ENCODE data around the gene AKAP8L. TPM values are rescaled to one million over a fixed set of nuclear protein-coding genes. Genes with fewer than 3 reads are reported as not detected.

AKAP8L gene
- total and polyA plus RNA-seq, 4 donors, result 16.4 to 67.1 (median 42.9) TPM

DNA sequence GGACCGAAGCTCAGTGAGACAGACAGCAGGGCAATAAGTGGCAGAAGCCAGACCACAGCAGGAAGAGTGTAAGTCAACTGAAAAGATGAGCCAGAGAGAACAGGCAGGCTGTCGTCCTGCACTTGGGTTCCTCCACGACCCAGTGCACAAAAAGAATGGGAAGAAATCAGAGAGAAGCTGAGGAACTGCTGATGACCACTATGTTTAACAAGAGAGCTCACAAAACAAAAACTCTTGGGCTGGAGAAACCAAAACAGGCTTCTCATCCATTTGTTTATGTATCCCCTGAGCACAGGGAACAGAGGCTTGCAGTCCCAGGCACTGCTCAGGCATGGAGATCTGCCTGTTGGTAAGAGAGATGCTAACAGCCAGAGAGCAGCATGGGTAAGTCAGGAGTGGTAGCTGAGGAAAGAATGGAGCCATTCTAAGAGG is 14.0 kb downstream of the AKAP8L start:
- H3K9me3 ChIP-seq (ENCODE audit: control insufficient read depth in 4 of 4, low read length in 3 of 4), result no peaks in the 10 kb centered on the region
- no peaks in the 10 kb centered on the region for H3K27me3 ChIP-seq (ENCODE audit: control insufficient read depth in 4 of 4, insufficient read depth in 4 of 4, low read length in 3 of 4)
- H3K36me3 ChIP-seq (ENCODE audit: control insufficient read depth in 4 of 4, insufficient read depth in 3 of 4, low read depth in 1 of 4, low read length in 3 of 4), result peaks cover 13 to 47% (median 28%) of the 10 kb centered on the region in 4 donors
- WGBS, result 69% methylated on average over 3 of the region's 3 CpGs
- H3K9ac ChIP-seq (ENCODE audit: low read depth in 1 of 2, low read length in 2 of 2), result no peak overlapping the region
- TF ChIP-seq EGR1 (IDR thresholded peaks at IDR 0.05; ENCODE audit: low read depth in 2 of 2), result no peak
- no peak for TF ChIP-seq FOXA2 (IDR thresholded peaks at IDR 0.05)
- no peak for TF ChIP-seq SP1 (IDR thresholded peaks at IDR 0.05)
- TF ChIP-seq FOXA1 (IDR thresholded peaks at IDR 0.05), result no peak
- TF ChIP-seq, protein P1, sequence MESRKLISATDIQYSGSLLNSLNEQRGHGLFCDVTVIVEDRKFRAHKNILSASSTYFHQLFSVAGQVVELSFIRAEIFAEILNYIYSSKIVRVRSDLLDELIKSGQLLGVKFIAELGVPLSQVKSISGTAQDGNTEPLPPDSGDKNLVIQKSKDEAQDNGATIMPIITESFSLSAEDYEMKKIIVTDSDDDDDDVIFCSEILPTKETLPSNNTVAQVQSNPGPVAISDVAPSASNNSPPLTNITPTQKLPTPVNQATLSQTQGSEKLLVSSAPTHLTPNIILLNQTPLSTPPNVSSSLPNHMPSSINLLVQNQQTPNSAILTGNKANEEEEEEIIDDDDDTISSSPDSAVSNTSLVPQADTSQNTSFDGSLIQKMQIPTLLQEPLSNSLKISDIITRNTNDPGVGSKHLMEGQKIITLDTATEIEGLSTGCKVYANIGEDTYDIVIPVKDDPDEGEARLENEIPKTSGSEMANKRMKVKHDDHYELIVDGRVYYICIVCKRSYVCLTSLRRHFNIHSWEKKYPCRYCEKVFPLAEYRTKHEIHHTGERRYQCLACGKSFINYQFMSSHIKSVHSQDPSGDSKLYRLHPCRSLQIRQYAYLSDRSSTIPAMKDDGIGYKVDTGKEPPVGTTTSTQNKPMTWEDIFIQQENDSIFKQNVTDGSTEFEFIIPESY (IDR thresholded peaks at IDR 0.05), result no peak
- TF ChIP-seq JUND (IDR thresholded peaks at IDR 0.05), result no peak
- no peak for TF ChIP-seq HNF4A (conservative IDR thresholded peaks at IDR 0.05)
- TF ChIP-seq GABPA (IDR thresholded peaks at IDR 0.05 in 1 of 2, conservative IDR thresholded peaks at IDR 0.05 in 1 of 2), result no peak
- TF ChIP-seq, protein P2, sequence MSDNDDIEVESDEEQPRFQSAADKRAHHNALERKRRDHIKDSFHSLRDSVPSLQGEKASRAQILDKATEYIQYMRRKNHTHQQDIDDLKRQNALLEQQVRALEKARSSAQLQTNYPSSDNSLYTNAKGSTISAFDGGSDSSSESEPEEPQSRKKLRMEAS (IDR thresholded peaks at IDR 0.05), result no peak
- no peak for TF ChIP-seq NR2F2 (IDR thresholded peaks at IDR 0.05)
- TF ChIP-seq RAD21 (IDR thresholded peaks at IDR 0.05), result no peak
- no peak for TF ChIP-seq YY1 (IDR thresholded peaks at IDR 0.05)
- TF ChIP-seq, protein P3, sequence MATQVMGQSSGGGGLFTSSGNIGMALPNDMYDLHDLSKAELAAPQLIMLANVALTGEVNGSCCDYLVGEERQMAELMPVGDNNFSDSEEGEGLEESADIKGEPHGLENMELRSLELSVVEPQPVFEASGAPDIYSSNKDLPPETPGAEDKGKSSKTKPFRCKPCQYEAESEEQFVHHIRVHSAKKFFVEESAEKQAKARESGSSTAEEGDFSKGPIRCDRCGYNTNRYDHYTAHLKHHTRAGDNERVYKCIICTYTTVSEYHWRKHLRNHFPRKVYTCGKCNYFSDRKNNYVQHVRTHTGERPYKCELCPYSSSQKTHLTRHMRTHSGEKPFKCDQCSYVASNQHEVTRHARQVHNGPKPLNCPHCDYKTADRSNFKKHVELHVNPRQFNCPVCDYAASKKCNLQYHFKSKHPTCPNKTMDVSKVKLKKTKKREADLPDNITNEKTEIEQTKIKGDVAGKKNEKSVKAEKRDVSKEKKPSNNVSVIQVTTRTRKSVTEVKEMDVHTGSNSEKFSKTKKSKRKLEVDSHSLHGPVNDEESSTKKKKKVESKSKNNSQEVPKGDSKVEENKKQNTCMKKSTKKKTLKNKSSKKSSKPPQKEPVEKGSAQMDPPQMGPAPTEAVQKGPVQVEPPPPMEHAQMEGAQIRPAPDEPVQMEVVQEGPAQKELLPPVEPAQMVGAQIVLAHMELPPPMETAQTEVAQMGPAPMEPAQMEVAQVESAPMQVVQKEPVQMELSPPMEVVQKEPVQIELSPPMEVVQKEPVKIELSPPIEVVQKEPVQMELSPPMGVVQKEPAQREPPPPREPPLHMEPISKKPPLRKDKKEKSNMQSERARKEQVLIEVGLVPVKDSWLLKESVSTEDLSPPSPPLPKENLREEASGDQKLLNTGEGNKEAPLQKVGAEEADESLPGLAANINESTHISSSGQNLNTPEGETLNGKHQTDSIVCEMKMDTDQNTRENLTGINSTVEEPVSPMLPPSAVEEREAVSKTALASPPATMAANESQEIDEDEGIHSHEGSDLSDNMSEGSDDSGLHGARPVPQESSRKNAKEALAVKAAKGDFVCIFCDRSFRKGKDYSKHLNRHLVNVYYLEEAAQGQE (IDR thresholded peaks at IDR 0.05), result no peak
- TF ChIP-seq HNF4G (IDR thresholded peaks at IDR 0.05), result no peak
- no peak for TF ChIP-seq TAF1 (conservative IDR thresholded peaks at IDR 0.05)
- H3K4me3 ChIP-seq (ENCODE audit: low read depth in 1 of 3, low read length in 3 of 3), result no peak overlapping the region
- DNase-seq (ENCODE audit: low spot score), result no peak
- peaks cover 2 to 11% (median 5%) of the 10 kb centered on the region in 4 donors for H3K4me1 ChIP-seq (ENCODE audit: control insufficient read depth in 4 of 4, insufficient read depth in 4 of 4, low read length in 3 of 4)
- H3K27ac ChIP-seq (ENCODE audit: low read depth in 1 of 2, low read length in 2 of 2), result no peak overlapping the region

DNA sequence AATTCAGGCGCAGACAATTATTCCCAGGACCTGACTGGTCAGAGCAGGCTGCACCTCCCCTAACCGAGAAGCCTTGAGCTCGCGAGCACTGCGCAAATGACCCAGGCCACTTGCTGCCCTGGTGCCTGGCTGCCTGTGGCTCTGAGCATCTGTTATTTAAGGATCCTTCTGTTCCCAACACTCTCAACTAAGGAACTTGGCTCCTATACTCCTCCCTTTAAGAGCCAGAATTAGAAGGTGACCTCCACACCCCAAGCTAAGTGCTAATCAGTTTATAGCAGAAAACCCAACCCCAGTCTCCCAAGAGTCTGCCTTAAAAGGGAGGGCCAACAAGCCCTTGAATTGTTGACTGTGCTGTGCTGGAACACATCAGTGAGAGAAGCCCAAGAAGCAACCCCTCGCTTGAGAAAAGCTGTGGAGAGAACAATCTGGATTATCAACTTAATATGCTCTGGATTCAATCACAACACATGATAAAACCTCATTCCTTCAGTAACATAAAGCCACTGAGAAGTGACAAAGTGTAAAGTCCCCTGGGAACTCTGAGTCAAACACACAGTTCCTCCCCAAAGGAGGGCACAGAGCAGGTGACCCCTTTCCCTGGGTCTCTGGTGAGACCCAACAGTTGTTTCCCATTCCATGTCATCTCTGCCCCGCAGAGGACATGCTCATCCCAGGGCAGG is 14.6 kb downstream of the AKAP8L start:
- DNase-seq (ENCODE audit: low spot score), result no peak
- Histone ChIP-seq H3K4me1 (ENCODE audit: control insufficient read depth in 4 of 4, insufficient read depth in 4 of 4, low read length in 3 of 4) (peaks cover 2 to 11% (median 5%) of the 10 kb centered on the region in 4 donors), H3K9ac (ENCODE audit: low read depth in 1 of 2, low read length in 2 of 2) (no peak overlapping the region), H3K36me3 (ENCODE audit: control insufficient read depth in 4 of 4, insufficient read depth in 3 of 4, low read depth in 1 of 4, low read length in 3 of 4) (peaks cover 16 to 48% (median 31%) of the 10 kb centered on the region in 4 donors), H3K27me3 (ENCODE audit: control insufficient read depth in 4 of 4, insufficient read depth in 4 of 4, low read length in 3 of 4) (no peaks in the 10 kb centered on the region), H3K4me3 (ENCODE audit: low read depth in 1 of 3, low read length in 3 of 3) (no peak overlapping the region), H3K9me3 (ENCODE audit: control insufficient read depth in 4 of 4, low read length in 3 of 4) (no peaks in the 10 kb centered on the region), H3K27ac (ENCODE audit: low read depth in 1 of 2, low read length in 2 of 2) (no peak overlapping the region)
- 89% methylated on average over 7 of the region's 7 CpGs for WGBS
- TF ChIP-seq NR2F2 (IDR thresholded peaks at IDR 0.05), result peak; percentile 83
- peak; percentile 18 for TF ChIP-seq SP1 (IDR thresholded peaks at IDR 0.05)
- TF ChIP-seq, protein P1 (IDR thresholded peaks at IDR 0.05), result no peak
- TF ChIP-seq RXRA (IDR thresholded peaks at IDR 0.05), result peak in 1 of 2 donors; percentile 15
- no peak for TF ChIP-seq FOXA1 (IDR thresholded peaks at IDR 0.05)
